ENCODE results near the gene NDUFAF5.

NDUFAF5 gene

GRCh38 chr20:13778827-13779226, 6.0 kb upstream of the NDUFAF5 start:
- no peak overlapping the region for H3K4me3 ChIP-seq (ENCODE audit: low read depth, low read length)
- TF ChIP-seq CTCF (IDR thresholded peaks at IDR 0.05; ENCODE audit: borderline replicate concordance, insufficient read depth, low read depth, low read length): no peak

- H3K4me3 ChIP-seq (ENCODE audit: low read depth, low read length): no peak overlapping the region
- no peak for TF ChIP-seq CTCF (IDR thresholded peaks at IDR 0.05; ENCODE audit: borderline replicate concordance, insufficient read depth, low read depth, low read length)
These were observed 1.3 kb upstream of the NDUFAF5 start for GRCh38 chr20:13783528-13783927.

- no peak for TF ChIP-seq CTCF (IDR thresholded peaks at IDR 0.05; ENCODE audit: borderline replicate concordance, insufficient read depth, low read depth, low read length)
These were observed 446 bp upstream of the NDUFAF5 start for GRCh38 chr20:13784271-13784892.

GRCh38 chr20:13786143-13786828, 1.5 kb downstream of the NDUFAF5 start:
- no peak for TF ChIP-seq CTCF (IDR thresholded peaks at IDR 0.05; ENCODE audit: borderline replicate concordance, insufficient read depth, low read depth, low read length)
- H3K4me3 ChIP-seq (ENCODE audit: low read depth, low read length): no peak overlapping the region

More at GRCh38 chr20:13784271-13784892, 446 bp upstream of the NDUFAF5 start:
- H3K4me3 ChIP-seq (ENCODE audit: low read depth, low read length): peak overlapping the region; percentile 67

- TF ChIP-seq CTCF (IDR thresholded peaks at IDR 0.05; ENCODE audit: borderline replicate concordance, insufficient read depth, low read depth, low read length): peak; percentile 64
- no peak overlapping the region for H3K4me3 ChIP-seq (ENCODE audit: low read depth, low read length)
These were observed 3.5 kb downstream of the NDUFAF5 start for GRCh38 chr20:13788167-13788834.

- no peak for TF ChIP-seq CTCF (IDR thresholded peaks at IDR 0.05; ENCODE audit: borderline replicate concordance, insufficient read depth, low read depth, low read length)
These were observed 5.9 kb downstream of the NDUFAF5 start for GRCh38 chr20:13790708-13791107.

More at GRCh38 chr20:13790708-13791107, 5.9 kb downstream of the NDUFAF5 start:
- no peak overlapping the region for H3K4me3 ChIP-seq (ENCODE audit: low read depth, low read length)
